LoVo (cell line): ENCODE measurements around the gene GALNTL6.
"Not testable (repeated sequence)": the region's sequence is repeated elsewhere in the genome, so short reads cannot be mapped to it uniquely, and the experiment has no call there.

Experiments used
- DNase-seq: peaks from one replicate; pipeline ENCODE4 v3.0.0-alpha.2; 2016; ENCODE audit warnings: low spot score

Gene GALNTL6

DNA sequence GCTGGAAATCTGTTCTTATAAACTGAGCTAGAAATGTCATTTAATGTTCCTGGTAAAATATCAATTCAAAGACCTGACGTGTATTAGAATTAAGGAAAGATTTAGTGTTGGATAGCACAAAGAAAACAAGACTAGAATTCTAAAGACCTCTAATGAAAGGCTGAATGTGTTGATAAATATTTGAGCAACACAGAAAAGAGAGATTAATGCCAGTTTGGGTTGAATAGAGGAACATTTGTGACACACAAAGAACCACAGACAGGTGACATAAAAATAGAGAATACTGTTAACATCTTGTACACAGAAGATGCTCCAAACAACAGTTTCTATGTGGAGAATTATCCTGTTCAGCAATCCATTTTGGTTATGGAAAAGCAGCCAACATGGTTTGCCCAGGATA is 1133.3 kb downstream of the GALNTL6 start:
- no peak for DNase-seq

DNA sequence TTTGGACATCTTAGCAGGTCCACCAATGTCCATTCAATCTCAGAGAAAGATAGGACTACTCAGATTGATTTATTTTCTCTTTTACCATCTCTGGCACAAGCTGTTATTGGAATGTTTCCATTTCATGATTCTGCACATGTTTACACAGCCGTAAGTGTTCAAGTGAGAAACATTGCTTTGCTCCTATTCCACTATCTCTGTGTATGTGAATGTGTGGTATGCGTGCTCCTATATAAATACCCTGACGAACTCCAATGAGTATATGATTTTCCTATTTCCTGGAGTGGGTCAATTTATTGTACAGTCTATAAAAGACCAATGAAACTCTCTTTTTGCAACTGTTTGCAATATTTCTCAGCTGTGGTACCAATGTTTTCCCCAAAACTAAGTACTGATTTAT is 1134.4 kb downstream of the GALNTL6 start:
- DNase-seq: no peak

DNA sequence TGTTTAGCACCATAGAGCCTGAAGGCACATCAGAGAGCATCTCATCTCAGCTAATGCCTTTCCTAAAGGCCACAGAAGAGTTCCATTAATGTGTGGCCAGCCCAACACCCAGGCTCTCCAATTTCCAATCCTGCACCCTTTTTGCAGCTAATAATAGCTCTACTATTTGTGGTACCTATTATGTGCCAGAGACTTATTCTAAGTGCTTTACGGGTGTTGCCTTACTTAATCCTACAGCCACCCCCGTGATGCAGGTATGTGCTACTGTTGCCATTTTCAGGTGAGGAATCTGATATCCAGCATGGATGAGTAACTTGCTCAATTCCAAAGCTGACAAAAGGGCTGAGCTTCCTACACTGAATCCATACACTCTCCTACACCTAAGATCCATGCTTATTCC is 1137.8 kb downstream of the GALNTL6 start:
- DNase-seq: no peak

DNA sequence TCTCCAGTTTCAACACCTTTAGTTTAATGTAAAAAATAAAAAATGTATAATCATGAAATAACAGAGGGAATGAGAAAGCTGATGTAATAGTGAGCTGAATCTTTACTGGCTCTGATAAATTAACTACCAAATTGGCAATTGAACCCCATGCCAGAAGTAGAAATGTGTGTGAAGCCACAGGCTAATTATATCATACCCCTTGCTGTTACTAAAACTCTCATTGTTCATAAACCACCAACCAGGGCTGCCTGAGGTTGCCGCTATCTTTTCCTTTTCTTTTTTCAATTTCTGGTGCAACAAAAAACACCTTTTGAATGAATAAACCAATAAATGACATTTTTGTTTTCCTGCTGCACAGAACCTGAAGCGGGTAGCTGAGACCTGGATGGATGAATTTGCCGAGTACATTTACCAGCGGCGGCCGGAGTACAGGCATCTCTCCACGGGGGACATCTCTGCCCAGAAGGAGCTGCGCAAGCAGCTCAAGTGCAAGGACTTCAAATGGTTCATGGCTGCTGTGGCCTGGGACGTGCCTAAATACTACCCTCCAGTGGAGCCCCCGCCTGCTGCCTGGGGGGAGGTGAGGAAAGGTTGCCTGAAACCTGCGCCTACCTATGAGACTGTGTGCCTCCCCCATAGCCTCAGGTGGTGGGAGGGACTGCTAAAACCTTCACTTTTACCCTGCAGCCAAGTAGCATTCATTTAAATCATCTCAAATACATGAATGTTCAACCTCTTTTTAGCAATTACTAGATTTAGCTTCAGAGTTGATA is 1138.7 kb downstream of the GALNTL6 start:
- DNase-seq: no peak

DNA sequence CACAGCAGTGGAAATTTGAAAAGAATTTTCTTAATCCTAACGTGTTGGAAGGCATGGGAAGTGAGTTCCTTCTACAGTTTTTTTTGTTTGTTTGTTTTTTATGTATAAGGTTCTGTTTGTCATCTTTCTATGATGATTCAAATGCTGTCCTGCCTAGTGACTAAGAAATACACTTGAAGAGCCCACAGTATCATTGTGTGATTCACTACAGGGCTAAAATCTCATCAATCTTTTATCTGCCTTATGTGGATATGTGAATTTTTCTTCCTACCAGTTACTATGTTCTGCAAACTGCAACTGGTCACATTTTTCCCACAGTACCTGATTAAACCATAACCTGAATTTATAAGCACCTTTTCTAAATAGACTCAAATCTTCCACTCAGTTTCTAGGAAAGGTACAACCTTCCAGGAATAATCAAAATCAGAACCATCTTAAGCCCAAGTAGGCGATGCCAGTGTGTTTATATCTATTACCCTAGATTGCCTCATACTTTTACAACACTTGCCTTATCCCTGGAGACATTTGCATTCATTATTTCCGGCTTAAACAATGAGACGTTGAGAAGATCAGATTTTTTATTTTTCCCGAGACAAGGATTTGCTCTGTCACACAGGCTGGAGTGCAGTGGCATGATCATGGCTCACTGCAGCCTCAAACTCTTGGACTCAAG is 1140.8 kb downstream of the GALNTL6 start:
- DNase-seq: no peak

DNA sequence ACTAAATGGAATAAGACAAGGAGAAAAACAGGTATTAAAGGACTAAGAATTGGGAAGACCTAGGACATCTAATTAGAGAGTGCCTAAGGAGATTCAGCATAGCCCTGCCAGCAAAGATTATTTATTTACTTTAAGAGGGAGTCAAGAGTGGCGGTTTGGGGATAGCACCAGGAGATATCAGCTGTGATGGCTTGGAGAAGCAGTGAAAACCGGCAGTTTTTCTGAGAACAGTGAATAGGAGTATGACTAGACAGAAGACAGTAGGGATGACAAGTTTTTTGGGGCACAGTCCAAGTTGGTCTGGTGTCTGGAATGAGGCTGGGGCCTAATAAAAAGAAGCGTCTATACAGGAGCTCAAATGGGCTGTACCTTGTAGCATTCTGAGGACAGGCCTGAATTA is 1143.1 kb downstream of the GALNTL6 start:
- DNase-seq: not testable (repeated sequence)

DNA sequence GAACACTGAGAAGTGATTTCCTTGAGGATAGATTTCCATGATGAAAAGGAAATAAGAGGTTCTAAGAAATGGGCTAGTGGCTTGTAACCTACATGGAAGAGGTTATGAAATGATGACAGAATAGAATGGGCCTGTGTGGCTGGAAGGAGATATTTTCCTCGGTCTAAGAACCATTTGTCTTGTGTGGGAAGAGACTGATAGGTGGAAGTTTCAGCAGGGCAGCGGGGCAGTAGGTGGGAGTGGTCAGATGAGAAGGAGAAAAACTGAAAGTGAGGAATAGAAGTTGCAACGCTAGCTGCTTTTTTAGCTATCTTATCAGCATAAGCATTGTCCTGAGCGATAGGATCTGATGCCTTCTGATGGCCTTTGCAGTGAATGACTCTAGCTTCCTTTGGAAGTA is 1144.0 kb downstream of the GALNTL6 start:
- no peak for DNase-seq

DNA sequence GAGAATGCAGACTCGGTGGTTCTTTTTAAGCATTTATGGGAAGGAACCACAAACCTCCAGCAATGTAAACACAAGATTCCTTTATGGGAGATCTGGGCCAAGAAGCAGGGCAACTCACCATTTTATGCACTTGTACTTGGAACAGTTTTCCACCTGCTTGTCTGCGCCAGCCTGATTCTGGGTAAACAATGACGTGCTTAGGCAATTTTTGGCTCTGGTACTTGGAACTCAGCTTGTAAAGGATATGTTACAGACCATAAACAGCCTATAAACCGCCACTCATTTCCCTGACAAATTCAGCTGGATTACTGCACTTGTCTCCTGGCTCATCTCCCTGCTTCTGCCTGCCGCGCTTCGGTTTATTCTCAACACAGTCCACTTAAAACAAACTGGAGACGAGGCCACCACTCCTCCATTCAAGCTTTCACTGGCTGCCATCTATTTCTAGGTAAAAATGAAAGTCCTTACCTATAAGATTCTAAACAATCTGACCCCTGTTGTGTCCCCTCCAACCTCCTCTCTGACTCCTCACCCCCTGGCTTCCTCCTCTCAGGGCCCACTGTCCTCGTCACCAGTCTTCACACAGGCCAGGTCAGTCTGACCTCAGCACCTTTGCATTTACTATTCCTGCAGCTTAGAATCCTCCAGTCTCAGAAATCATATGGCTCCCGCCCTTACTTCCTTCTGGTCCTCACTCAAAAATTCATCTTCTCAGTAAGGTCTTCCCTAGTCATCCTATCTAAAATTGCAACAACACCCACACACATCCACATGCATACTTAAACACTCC is 1149.6 kb downstream of the GALNTL6 start:
- peak; percentile 83 for DNase-seq

DNA sequence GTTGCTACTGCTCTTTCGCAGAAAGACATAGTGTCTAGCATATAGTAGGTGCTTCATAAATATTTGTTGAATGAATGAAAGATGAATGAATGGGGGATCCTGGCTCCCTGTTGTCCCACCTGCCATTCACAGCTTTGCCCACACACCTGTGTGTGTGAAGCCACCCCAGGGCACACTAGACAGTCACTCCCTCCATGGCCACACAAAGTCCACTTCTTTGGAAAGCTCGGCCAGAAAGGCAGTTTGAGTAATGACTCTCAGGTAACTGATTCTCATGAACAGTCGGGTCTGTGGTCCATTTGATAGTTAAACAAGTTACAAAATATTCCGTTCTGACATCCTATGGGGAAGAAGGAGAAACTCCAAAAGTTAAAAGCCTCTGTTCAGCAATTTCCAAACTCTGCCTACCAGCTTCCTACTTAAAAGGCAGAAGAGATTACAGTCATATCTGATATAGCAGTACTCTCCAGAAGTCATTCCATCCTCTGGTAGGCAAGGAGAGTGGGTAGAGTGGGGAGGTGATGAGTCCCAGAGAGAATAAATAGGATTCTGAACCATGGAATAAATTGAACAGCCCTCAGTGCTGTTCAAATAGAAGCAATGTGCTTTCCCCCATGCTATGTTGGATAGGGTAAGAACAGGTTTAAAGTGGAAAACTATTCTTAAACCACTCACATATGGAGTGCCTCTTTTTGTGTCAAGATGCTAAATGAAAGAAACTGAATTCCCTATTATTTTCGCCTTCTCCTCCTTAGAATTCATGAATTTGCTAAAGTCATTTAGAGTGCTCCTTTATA is 1150.5 kb downstream of the GALNTL6 start:
- DNase-seq: no peak

DNA sequence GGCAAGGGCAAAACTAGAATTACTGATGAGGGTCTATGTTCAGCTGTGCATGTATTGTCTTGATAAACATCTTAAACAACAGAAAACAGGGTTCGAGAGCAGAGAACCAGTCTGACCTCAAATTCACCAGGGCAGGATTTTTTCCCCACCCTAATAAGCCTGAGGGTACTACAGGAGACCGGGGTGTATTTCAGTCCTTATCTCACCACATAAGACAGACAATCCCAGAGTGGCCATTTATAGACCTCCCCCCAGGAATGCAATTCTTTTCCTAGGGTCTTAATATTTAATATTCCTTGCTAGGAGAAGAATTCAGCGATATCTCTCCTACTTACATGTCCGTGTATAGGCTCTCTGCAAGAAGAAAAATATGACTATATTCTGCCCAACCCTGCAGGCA is 1157.0 kb downstream of the GALNTL6 start:
- DNase-seq: not testable (repeated sequence)

DNA sequence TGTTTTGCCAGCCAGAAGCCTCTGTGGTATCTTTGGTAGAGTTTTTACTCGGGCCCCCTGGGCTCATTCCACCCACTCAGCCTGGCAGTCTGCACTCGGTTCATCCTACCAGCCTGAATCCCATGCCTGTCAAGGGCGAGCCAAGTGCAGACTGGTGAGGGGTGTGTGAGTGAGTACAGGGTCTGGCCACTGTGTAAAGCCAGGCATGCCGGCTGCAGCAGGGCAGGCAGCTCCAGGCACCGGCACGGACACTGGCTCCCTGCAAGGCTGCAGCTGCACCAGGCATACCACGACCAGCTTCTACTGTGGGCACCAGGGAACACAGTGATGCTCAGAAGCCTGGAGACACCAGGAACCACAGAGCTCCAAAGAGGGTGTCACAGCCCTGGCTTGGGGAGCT is 1161.4 kb downstream of the GALNTL6 start:
- DNase-seq: no peak

DNA sequence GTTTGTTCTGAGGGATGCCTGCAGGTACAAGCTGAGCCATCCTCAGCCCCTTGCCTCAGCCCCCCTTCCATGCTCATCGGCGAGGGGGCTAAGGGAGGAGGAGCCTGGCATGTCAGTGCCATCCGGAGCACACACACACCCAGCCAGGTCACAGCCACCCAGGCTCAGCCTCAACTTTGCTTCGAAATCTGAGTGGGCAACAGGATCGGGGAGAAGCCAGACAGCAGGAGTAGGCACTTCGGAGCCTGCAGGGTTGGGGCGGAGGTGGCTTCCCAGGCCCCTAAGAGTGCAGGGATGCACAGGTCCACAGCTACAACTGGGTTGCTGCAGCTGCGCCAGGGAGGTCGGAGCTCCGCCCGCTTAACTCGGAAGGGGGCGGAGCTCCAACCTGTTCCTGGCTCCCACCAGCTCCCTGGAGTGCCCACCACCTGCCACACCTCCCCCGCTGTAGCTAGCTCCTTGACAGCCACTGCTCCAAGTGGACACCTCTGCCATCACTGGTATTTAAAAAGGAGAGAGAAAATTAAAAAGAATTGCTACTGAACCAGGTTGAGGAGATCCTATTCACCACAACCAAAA is 1162.5 kb downstream of the GALNTL6 start:
- DNase-seq: no peak

DNA sequence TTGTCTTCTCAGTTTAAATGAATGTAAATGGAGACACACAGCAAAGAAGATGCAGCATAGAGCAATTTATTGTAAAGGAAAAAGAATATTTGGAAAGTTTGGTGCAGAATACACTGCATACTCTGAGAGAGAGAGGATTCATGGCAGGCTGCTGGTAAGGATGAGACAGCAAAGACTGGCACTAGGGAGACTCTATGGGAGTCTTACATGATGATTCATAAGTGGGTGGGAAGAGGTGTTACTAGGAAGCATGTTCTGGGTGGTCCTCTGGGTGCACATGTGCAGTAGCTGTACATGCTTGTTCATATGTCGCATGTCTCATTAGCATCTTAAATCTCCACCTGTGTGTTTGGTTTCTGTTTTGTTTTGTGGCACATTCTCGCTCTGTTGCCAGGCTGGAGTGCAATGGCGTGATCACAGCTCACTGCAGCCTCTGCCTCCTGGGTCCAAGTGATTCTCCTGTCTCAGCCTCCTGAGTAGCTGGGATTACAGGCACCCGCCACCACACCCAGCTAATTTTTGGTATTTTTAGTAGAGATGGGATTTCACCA is 1164.4 kb downstream of the GALNTL6 start:
- not testable (repeated sequence) for DNase-seq

DNA sequence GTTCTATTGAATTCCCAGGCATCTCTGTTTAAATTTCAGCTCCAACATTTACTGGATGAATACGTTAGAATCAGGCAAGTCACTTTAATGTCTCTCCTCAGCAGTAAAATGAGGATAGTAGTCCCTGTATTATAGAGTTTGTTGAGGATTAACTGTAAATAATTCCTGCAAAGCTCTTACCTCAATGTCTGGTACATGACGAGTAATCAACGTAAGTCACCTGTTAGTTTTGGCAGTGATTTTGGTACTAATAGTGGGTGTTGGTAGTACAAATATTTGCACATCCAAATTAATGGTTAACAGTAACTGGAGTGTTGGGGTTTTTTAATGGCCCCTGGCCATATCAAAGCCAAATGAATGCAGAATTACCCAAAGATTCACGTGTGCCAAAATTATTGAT is 1165.6 kb downstream of the GALNTL6 start:
- DNase-seq: peak; percentile 35

DNA sequence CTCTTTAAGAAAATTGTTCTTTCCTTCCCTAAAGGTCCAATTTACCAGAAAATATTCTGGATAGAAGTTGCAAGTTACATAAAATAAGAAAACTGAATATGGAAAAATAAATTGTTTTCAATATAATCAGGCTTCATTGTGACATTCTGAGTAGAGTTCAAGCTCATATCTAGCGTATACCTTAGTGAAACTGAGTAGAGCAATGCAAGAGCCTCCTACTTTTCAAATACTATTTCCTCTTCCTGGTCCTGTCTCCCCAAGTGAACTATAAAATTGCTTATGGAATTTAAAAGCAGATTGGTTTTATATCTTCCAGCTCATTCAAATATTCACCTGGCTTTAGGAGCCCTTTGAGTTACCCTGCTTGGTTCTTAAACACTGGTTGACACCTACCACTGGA is 1166.1 kb downstream of the GALNTL6 start:
- DNase-seq: no peak

DNA sequence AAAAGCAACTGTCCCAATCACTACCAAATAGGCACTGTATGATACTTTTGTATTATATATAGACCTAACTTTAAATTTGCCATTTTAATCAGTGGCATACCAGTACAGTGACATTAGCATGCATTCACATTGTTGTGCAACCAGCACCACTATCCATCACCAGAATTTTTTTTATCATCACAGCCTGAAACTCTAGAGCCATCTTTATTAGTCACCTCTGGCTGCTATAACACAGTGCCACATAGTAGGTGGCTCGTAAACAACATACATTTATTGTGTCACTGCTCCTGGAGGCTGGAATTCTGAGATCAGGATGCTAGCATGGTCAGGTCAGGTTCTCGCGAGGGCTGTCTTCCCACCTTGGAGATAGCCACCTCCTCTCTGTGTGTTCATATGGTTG is 1167.0 kb downstream of the GALNTL6 start:
- no peak for DNase-seq

DNA sequence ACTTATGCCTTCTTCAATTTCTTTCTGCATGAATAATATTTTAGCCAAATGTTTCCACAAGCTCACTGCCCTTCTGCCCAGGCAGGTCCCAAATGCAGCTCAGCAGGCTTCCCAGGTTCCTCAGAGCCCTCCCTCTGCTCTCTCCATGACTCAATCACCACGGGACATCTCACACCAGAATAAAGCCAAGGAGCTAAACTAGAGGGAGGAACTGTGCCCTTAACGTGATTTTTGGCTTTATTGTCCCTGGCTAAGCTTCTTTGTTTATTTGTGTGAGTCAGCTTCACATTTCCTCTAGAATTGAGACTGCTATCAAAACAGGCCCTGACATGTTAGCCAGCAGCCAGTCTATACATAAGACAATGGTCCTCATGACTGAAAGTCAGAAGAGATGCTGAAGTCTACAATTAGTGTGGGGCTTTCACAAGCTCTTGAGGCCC is 1169.0 kb downstream of the GALNTL6 start:
- DNase-seq: peak; percentile 88

DNA sequence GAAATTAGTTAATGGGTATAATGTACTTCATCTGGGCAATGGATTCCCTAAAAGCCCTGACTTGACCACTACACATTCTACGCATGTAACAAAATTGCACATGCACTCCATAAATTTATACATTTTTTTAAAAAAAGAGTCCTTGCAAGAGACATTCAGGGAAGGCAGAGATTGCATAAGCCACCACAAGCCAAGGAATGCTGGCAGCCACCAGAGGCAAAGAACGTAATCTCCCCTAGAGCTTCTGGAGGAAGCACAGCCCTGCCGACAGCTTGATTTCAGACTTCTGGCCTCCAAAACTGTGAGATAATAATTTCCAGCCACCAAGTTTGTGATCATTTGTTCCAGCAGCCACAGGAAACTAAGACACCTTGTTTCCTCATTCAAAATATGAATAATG is 1169.8 kb downstream of the GALNTL6 start:
- DNase-seq: no peak

DNA sequence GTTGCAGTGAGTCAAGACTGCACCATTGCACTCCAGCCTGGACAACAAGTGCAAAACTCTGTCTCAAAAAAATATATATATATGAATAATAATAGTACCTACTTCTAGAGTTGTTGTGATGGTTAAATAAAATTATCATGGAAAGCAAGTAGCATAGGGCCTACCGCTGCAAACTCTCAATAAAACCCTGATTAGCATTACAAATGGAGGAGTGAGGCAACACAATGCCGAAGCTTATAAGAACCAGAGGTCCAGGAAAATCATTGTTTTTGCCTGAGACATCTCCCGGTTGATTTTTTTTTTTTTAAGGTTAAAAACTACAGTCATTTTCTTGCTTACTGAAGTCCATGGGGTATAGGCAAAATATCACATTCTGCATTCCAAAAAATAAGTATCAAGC is 1170.4 kb downstream of the GALNTL6 start:
- DNase-seq: no peak

DNA sequence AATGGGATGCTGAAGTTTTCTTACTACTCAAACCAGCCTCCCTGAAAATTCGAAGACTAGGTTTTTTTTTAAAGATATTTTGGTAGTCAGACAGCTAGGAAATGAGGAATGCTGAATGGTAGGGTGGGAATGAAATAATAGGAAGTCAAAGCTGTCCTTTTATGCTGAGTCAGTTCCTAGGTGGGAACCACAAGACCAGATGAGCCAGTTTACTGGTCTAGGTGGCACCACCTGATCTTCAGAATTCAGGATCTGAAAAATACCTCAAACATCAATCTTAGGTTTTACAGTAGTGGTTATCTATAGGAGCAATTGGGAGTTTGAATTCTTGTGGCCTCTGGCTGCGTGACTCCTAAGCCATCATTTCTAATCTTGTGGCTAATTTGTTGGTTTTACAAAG is 1172.3 kb downstream of the GALNTL6 start:
- DNase-seq: peak; percentile 27

DNA sequence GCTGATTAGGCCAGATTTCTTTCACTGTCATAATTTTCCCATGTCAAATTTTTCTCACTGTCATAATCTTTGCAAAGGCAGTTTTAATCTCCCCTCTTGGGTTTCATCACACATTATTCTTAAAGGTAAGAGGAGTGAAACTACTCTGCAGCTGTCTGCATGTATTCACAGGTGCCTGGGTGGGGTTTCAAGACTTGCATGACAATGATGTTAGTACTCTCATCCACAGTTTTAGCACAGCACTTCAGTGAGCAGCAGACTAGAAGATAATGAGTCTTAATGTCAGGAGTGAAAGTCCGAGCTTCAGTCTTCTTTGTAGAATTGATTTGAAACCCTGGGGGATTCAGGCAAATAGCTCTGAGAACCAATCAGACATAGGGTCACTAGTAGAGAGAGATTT is 1172.9 kb downstream of the GALNTL6 start:
- no peak for DNase-seq
